ENCODE data around the gene IER3. TPM values are rescaled to one million over a fixed set of nuclear protein-coding genes. Genes with fewer than 3 reads are reported as not detected.

IER3 gene
- total and polyA plus RNA-seq, 2 of the 13 experiments (the other 11 are each of a cell fraction or from before 2014, with no cell fraction given): 51.1 to 131 TPM

DNA sequence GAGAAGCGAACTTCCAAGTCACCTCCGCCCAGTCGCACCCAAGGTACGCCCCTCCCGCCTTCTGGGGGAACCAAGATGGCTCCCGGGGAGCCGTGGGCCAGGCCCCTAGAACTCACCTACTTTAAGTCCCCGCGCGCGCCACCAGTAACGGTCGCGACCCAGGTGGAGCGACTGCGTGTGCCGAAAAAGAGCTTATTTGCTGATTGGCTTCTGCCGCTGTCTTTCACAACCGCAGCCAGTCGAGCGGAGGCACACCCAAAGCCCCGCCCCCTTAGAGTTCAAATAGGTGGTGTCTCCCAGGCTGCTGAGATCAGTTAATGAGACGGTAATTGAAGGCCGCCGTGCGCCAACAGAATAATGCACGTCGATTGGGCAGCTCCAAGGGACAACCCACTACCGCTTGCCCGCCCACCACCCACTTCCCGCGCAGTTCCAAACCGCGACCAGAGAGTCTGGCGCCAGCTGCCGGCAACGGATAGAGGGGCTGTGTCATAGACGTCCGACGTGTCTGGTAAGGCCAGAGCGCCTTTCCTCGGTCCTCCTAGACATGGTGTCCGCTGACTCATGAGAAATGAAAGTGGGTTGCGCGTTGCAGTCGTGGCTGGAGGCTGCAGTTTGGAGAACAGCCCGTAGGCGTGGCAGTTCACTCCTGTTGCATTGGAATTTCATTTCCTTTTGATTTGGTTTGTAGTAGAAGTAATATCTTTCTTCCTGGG, 27.1 kb downstream of the IER3 start, which contains the start of gene MDC1 (continued):
- TF ChIP-seq ZNF772 (CRISPR knock-in tag; IDR thresholded peaks at IDR 0.05) (peak; percentile 99), RFX3 (CRISPR knock-in tag; IDR thresholded peaks at IDR 0.05) (no peak), SOX6 (IDR thresholded peaks at IDR 0.05) (no peak), SOX6 (CRISPR knock-in tag; IDR thresholded peaks at IDR 0.05) (peak; percentile 85), ZNF224 (CRISPR knock-in tag; IDR thresholded peaks at IDR 0.05) (peak; percentile 92), PHF5A (CRISPR knock-in tag; IDR thresholded peaks at IDR 0.05; ENCODE audit: low read depth, unreplicated experiment) (peak; percentile 100), NFATC3 (CRISPR knock-in tag; IDR thresholded peaks at IDR 0.05) (0 out of 2 replicates have a peak, but pooled peaks have one; percentile 14), NFKB2 (CRISPR knock-in tag; IDR thresholded peaks at IDR 0.05; ENCODE audit: borderline replicate concordance) (peak; percentile 88), FOSL2 (CRISPR knock-in tag; IDR thresholded peaks at IDR 0.05) (peak; percentile 95), NONO (IDR thresholded peaks at IDR 0.05) (no peak), NONO (CRISPR knock-in tag; conservative IDR thresholded peaks at IDR 0.05) (peak; percentile 99), BRCA1 (CRISPR knock-in tag; IDR thresholded peaks at IDR 0.05) (peak; percentile 14; the same call in 1 of the 2 replicates), HOXA3 (CRISPR knock-in tag; IDR thresholded peaks at IDR 0.05) (peak; percentile 99), ZNF230 (CRISPR knock-in tag; IDR thresholded peaks at IDR 0.05) (peak; percentile 91), ZNF549 (CRISPR knock-in tag; IDR thresholded peaks at IDR 0.05) (no peak)
- TF ChIP-seq, protein P1, sequence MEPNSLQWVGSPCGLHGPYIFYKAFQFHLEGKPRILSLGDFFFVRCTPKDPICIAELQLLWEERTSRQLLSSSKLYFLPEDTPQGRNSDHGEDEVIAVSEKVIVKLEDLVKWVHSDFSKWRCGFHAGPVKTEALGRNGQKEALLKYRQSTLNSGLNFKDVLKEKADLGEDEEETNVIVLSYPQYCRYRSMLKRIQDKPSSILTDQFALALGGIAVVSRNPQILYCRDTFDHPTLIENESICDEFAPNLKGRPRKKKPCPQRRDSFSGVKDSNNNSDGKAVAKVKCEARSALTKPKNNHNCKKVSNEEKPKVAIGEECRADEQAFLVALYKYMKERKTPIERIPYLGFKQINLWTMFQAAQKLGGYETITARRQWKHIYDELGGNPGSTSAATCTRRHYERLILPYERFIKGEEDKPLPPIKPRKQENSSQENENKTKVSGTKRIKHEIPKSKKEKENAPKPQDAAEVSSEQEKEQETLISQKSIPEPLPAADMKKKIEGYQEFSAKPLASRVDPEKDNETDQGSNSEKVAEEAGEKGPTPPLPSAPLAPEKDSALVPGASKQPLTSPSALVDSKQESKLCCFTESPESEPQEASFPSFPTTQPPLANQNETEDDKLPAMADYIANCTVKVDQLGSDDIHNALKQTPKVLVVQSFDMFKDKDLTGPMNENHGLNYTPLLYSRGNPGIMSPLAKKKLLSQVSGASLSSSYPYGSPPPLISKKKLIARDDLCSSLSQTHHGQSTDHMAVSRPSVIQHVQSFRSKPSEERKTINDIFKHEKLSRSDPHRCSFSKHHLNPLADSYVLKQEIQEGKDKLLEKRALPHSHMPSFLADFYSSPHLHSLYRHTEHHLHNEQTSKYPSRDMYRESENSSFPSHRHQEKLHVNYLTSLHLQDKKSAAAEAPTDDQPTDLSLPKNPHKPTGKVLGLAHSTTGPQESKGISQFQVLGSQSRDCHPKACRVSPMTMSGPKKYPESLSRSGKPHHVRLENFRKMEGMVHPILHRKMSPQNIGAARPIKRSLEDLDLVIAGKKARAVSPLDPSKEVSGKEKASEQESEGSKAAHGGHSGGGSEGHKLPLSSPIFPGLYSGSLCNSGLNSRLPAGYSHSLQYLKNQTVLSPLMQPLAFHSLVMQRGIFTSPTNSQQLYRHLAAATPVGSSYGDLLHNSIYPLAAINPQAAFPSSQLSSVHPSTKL (CRISPR knock-in tag; IDR thresholded peaks at IDR 0.05): peak; percentile 79
- TF ChIP-seq, protein P2, sequence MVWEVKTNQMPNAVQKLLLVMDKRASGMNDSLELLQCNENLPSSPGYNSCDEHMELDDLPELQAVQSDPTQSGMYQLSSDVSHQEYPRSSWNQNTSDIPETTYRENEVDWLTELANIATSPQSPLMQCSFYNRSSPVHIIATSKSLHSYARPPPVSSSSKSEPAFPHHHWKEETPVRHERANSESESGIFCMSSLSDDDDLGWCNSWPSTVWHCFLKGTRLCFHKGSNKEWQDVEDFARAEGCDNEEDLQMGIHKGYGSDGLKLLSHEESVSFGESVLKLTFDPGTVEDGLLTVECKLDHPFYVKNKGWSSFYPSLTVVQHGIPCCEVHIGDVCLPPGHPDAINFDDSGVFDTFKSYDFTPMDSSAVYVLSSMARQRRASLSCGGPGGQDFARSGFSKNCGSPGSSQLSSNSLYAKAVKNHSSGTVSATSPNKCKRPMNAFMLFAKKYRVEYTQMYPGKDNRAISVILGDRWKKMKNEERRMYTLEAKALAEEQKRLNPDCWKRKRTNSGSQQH (CRISPR knock-in tag; IDR thresholded peaks at IDR 0.05; ENCODE audit: low read depth): peak; percentile 98
- TF ChIP-seq, protein P3, sequence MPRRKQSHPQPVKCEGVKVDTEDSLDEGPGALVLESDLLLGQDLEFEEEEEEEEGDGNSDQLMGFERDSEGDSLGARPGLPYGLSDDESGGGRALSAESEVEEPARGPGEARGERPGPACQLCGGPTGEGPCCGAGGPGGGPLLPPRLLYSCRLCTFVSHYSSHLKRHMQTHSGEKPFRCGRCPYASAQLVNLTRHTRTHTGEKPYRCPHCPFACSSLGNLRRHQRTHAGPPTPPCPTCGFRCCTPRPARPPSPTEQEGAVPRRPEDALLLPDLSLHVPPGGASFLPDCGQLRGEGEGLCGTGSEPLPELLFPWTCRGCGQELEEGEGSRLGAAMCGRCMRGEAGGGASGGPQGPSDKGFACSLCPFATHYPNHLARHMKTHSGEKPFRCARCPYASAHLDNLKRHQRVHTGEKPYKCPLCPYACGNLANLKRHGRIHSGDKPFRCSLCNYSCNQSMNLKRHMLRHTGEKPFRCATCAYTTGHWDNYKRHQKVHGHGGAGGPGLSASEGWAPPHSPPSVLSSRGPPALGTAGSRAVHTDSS (CRISPR knock-in tag; conservative IDR thresholded peaks at IDR 0.05): no peak; the same call in 1 of the 2 replicates
- TF ChIP-seq, protein P4, sequence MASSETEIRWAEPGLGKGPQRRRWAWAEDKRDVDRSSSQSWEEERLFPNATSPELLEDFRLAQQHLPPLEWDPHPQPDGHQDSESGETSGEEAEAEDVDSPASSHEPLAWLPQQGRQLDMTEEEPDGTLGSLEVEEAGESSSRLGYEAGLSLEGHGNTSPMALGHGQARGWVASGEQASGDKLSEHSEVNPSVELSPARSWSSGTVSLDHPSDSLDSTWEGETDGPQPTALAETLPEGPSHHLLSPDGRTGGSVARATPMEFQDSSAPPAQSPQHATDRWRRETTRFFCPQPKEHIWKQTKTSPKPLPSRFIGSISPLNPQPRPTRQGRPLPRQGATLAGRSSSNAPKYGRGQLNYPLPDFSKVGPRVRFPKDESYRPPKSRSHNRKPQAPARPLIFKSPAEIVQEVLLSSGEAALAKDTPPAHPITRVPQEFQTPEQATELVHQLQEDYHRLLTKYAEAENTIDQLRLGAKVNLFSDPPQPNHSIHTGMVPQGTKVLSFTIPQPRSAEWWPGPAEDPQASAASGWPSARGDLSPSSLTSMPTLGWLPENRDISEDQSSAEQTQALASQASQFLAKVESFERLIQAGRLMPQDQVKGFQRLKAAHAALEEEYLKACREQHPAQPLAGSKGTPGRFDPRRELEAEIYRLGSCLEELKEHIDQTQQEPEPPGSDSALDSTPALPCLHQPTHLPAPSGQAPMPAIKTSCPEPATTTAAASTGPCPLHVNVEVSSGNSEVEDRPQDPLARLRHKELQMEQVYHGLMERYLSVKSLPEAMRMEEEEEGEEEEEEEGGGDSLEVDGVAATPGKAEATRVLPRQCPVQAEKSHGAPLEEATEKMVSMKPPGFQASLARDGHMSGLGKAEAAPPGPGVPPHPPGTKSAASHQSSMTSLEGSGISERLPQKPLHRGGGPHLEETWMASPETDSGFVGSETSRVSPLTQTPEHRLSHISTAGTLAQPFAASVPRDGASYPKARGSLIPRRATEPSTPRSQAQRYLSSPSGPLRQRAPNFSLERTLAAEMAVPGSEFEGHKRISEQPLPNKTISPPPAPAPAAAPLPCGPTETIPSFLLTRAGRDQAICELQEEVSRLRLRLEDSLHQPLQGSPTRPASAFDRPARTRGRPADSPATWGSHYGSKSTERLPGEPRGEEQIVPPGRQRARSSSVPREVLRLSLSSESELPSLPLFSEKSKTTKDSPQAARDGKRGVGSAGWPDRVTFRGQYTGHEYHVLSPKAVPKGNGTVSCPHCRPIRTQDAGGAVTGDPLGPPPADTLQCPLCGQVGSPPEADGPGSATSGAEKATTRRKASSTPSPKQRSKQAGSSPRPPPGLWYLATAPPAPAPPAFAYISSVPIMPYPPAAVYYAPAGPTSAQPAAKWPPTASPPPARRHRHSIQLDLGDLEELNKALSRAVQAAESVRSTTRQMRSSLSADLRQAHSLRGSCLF (CRISPR knock-in tag; IDR thresholded peaks at IDR 0.05; ENCODE audit: borderline replicate concordance): no peak
